Measurements from ENCODE around the gene SERPINA6.

Gene SERPINA6

DNA sequence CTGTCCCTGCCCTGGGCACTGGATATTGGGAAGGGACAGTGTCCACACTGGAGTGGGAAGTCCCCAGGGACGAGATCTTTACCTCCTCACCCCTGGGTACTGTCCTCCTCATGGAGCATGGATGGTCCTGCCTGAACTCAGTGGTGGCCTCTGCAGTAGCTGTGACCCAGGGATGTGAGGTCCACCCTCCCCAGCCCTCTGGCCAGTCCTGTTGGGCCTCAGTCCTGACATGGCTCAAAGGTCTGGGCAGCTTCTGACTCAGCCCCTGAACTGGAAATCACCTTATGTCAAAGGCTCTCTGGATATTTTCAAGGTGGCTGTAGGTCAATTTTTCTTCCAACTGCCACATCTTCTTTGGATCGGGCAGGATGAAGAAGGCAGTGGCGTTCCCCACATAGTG lies 40.9 kb upstream of the SERPINA6 start:
- H3K27me3 ChIP-seq: no peaks in the 10 kb centered on the region
- no peak overlapping the region for H3K4me3 ChIP-seq (ENCODE audit: low read depth in 1 of 2, low read length in 1 of 2)
- TF ChIP-seq, protein P1, sequence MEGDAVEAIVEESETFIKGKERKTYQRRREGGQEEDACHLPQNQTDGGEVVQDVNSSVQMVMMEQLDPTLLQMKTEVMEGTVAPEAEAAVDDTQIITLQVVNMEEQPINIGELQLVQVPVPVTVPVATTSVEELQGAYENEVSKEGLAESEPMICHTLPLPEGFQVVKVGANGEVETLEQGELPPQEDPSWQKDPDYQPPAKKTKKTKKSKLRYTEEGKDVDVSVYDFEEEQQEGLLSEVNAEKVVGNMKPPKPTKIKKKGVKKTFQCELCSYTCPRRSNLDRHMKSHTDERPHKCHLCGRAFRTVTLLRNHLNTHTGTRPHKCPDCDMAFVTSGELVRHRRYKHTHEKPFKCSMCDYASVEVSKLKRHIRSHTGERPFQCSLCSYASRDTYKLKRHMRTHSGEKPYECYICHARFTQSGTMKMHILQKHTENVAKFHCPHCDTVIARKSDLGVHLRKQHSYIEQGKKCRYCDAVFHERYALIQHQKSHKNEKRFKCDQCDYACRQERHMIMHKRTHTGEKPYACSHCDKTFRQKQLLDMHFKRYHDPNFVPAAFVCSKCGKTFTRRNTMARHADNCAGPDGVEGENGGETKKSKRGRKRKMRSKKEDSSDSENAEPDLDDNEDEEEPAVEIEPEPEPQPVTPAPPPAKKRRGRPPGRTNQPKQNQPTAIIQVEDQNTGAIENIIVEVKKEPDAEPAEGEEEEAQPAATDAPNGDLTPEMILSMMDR (IDR thresholded peaks at IDR 0.05): no peak
- no peak overlapping the region for H3K27ac ChIP-seq
- H3K4me1 ChIP-seq (ENCODE audit: control insufficient read depth in 1 of 2, insufficient read depth in 1 of 2, low read depth in 1 of 2, low read length in 1 of 2): peaks cover 0 to 4% of the 10 kb centered on the region in 2 experiments
- no peaks in the 10 kb centered on the region for H3K9me3 ChIP-seq
- no peaks in the 10 kb centered on the region for H3K36me3 ChIP-seq

DNA sequence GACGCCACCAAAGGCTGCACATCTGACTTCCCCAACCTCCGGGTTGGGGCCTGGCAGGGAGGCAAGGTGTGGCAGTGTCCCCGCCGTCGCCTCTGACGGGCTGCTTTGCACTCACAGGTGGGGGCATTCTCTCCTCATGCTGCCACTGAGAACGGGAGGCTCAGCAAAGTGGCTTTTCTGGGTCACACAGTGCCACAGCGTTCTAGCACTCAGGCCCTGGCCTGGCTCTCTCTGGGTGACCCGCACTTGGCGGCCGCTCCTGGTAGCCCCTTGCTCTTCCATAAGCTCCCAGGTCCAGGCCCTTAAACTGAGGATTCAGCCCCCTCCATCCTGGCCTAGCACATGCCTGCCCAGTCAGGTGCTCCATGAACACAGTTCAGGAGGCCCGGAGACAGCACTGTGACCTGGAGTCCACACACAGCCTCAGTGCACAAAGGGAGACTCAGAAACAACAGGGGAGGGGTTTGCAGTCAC lies 40.1 kb upstream of the SERPINA6 start:
- no peaks in the 10 kb centered on the region for H3K9me3 ChIP-seq
- peaks cover 1% of the 10 kb centered on the region for H3K27me3 ChIP-seq
- H3K4me3 ChIP-seq (ENCODE audit: low read depth in 1 of 2, low read length in 1 of 2): no peak overlapping the region
- H3K36me3 ChIP-seq: no peaks in the 10 kb centered on the region
- peaks cover 0 to 4% of the 10 kb centered on the region in 2 experiments for H3K4me1 ChIP-seq (ENCODE audit: control insufficient read depth in 1 of 2, insufficient read depth in 1 of 2, low read depth in 1 of 2, low read length in 1 of 2)
- no peak overlapping the region for H3K27ac ChIP-seq
- TF ChIP-seq, protein P1 (IDR thresholded peaks at IDR 0.05): no peak

DNA sequence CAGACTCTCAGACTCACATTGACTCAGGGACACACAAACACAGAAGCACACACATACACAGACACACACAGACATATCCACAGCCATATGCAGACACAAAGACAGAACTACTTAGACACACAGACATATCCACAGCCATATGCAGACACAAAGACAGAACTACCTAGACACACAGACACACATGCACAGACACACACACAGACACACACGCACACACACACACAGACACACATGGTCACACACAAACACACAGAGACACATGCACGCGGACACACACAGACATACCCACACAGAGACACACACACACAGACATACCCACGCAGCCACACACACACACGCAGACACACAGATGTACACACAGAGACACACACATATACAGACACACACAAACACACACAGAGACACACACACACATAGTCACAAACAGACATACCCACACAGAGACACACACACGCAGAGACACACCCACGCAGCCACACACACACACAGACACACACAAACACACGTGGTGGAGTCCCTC lies 39.5 kb upstream of the SERPINA6 start:
- no peak overlapping the region for H3K27ac ChIP-seq
- H3K4me1 ChIP-seq (ENCODE audit: control insufficient read depth in 1 of 2, insufficient read depth in 1 of 2, low read depth in 1 of 2, low read length in 1 of 2): peaks cover 0 to 4% of the 10 kb centered on the region in 2 experiments
- peaks cover 6% of the 10 kb centered on the region for H3K27me3 ChIP-seq
- no peaks in the 10 kb centered on the region for H3K9me3 ChIP-seq
- no peak overlapping the region for H3K4me3 ChIP-seq (ENCODE audit: low read depth in 1 of 2, low read length in 1 of 2)
- TF ChIP-seq, protein P1 (IDR thresholded peaks at IDR 0.05): no peak
- H3K36me3 ChIP-seq: no peaks in the 10 kb centered on the region

DNA sequence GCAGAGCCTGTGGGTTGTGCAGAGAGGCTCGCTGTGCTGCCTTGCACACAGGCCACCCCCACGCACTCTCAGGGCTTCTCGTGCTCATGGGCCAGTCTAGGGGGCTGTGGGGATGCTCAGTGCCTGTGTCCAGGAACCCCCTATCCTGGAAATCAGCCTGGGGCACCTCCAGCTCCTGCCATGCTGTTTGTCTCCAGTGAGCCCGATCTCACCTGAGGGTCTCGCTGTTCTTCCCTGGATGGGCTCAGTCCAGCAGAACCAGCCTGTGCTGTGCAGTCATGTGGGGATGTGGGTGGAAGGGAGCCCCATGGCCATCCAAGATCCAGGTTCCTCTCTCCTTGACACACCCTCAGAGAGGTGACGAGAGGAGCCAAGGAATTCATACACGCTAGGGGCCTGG lies 38.5 kb upstream of the SERPINA6 start:
- no peaks in the 10 kb centered on the region for H3K4me1 ChIP-seq (ENCODE audit: control insufficient read depth in 1 of 2, insufficient read depth in 1 of 2, low read depth in 1 of 2, low read length in 1 of 2)
- H3K4me3 ChIP-seq (ENCODE audit: low read depth in 1 of 2, low read length in 1 of 2): no peak overlapping the region
- H3K27ac ChIP-seq: no peak overlapping the region
- no peaks in the 10 kb centered on the region for H3K9me3 ChIP-seq
- H3K36me3 ChIP-seq: no peaks in the 10 kb centered on the region
- TF ChIP-seq, protein P1 (IDR thresholded peaks at IDR 0.05): no peak
- peaks cover 14% of the 10 kb centered on the region for H3K27me3 ChIP-seq

DNA sequence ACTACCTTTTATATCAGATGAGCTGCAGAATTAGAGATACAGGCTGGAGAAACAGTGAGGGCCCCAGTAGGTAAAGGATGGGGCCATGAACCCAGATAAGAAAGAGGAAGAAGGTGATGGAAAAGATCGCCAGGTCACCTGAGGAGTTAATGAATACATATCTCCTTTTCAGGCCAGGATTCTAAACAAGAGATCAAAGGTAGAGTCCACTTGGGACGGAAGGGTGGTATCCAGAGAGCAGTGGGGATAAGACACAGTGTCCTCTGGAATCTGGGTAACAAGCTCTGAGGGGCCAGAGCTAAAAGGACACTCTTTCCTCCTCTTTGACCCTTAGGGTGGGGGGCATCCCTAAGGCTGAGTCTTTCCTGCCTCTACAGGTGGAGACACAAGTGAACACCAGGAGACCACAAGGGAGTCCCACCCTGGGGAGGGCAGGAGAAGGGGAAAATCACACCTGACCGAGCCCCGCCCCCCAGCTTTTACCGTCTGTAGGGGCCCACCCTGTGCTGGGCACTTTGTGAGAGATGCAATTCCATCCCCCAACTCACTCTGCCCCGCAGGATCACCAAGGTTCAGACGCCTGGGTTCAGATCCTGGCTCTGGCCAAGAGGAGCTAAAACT lies 37.9 kb upstream of the SERPINA6 start:
- Histone ChIP-seq H3K4me1 (ENCODE audit: control insufficient read depth in 1 of 2, insufficient read depth in 1 of 2, low read depth in 1 of 2, low read length in 1 of 2) (no peaks in the 10 kb centered on the region), H3K9me3 (no peaks in the 10 kb centered on the region), H3K27me3 (peaks cover 19% of the 10 kb centered on the region), H3K27ac (no peak overlapping the region), H3K4me3 (ENCODE audit: low read depth in 1 of 2, low read length in 1 of 2) (no peak overlapping the region), H3K36me3 (no peaks in the 10 kb centered on the region)
- TF ChIP-seq, protein P1 (IDR thresholded peaks at IDR 0.05): no peak
